ENCODE results near the gene AIRE.

AIRE gene

DNA sequence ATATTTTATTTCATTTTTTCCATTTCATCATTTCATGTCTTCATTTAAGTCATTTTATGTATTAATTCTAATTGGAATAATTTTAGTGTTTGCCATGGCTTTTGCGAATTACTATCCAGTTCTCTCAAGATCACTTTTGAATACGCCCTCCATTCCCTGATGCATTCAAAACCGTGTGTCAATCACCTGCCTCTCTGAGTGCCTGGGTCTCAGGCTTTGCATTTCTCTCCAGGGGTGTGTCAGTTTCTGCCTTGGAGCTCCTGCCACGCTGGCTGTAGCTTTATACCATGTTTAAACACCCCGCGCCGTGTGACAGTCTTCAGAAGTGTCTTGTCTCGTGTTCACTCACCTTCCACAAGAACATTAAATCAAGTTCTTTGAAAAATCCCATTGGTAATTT is 16.6 kb upstream of the AIRE start:
- H3K27me3 ChIP-seq (ENCODE audit: control insufficient read depth in 1 of 2, insufficient read depth in 1 of 2, low read length in 2 of 2) = peaks cover 0 to 39% of the 10 kb centered on the region in 2 experiments
- no peaks in the 10 kb centered on the region for H3K4me1 ChIP-seq (ENCODE audit: control insufficient read depth, insufficient read depth, low read depth, low read length)
- no peak overlapping the region for H2AFZ ChIP-seq (ENCODE audit: low read depth, low read length)
- no peaks in the 10 kb centered on the region for H3K36me3 ChIP-seq (ENCODE audit: control insufficient read depth in 1 of 2, insufficient read depth in 2 of 2, low read depth in 1 of 2, low read length in 2 of 2)
- no peak overlapping the region for H3K18ac ChIP-seq (ENCODE audit: low read depth in 1 of 2, low read length in 2 of 2)
- no peak overlapping the region for H3K27ac ChIP-seq (ENCODE audit: low read length, poor library complexity, severe bottlenecking)
- no peak overlapping the region for H4K91ac ChIP-seq (ENCODE audit: low read length)
- H2BK120ac ChIP-seq (ENCODE audit: low read depth, low read length) = no peak overlapping the region
- H3K14ac ChIP-seq (ENCODE audit: low read length in 2 of 2) = no peak overlapping the region
- no peak overlapping the region for H3K4ac ChIP-seq (ENCODE audit: low read depth in 1 of 2, low read length in 2 of 2)
- no peak overlapping the region for H4K8ac ChIP-seq (ENCODE audit: low read length)
- DNase-seq = no peak
- H2BK5ac ChIP-seq (ENCODE audit: low read depth, low read length, poor library complexity, severe bottlenecking) = no peak overlapping the region
- no peak overlapping the region for H3K9ac ChIP-seq (ENCODE audit: low read length)
- no peak overlapping the region for H3K23ac ChIP-seq (ENCODE audit: low read length in 2 of 2)
- no peak overlapping the region for H3K4me2 ChIP-seq (ENCODE audit: low read length, poor library complexity, severe bottlenecking)
- H2AK5ac ChIP-seq (ENCODE audit: low read length, severe bottlenecking) = no peak overlapping the region
- no peaks in the 10 kb centered on the region for H3K9me3 ChIP-seq (ENCODE audit: control insufficient read depth, low read length)
- no peaks in the 10 kb centered on the region for H3K79me1 ChIP-seq (replicated peaks; ENCODE audit: low read length, poor library complexity, severe bottlenecking)
- H3K4me3 ChIP-seq (ENCODE audit: insufficient read depth in 1 of 2, low read depth in 1 of 2, low read length in 2 of 2) = no peak overlapping the region
- WGBS = 58% methylated on average over 4 of the region's 8 CpGs
- no peak overlapping the region for H2BK12ac ChIP-seq (ENCODE audit: low read length in 2 of 2)
- H2BK15ac ChIP-seq (ENCODE audit: low read depth, poor library complexity, severe bottlenecking) = no peak overlapping the region

DNA sequence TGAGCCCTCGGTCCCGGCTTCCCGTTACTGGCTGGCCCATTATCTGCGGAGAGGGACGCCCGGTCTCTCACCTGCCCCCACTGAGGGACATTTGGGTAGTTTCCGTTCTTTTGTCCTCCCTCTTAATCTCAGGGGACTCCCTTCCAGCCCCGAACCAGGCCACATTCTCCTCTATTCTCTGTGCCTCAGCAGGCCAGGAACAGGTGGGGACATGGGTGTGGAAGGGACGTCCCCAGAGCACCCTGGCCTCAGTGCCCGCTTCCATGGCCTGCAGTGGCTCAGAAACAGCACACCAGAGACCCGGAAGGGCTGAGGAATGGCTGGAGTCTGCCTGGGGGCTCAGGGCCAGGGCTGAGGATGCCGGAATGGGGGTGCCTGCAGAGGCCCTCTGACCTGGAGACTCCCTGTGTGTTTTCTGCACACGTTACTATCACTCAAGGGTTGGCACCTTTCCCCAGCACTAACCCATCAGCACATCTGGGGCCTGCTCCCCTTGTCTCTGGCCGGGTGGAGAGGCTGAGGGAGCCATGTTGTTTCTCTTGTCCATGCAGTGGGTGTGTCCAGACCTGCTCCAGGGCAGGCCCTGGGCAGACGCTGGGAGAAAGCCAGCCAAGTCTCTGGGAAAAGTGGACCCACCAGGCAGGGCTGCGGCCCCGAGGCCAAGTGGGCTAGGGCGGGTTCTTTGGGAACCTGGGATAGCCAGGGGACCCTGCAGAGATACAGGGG is 14.0 kb upstream of the AIRE start:
- H3K27ac ChIP-seq (ENCODE audit: low read length, poor library complexity, severe bottlenecking) = no peak overlapping the region
- H3K14ac ChIP-seq (ENCODE audit: low read length in 2 of 2) = no peak overlapping the region
- H2BK15ac ChIP-seq (ENCODE audit: low read depth, poor library complexity, severe bottlenecking) = no peak overlapping the region
- no peak overlapping the region for H3K4ac ChIP-seq (ENCODE audit: low read depth in 1 of 2, low read length in 2 of 2)
- H3K27me3 ChIP-seq (ENCODE audit: control insufficient read depth in 1 of 2, insufficient read depth in 1 of 2, low read length in 2 of 2) = peaks cover 10 to 47% of the 10 kb centered on the region in 2 experiments
- no peak overlapping the region for H2AK5ac ChIP-seq (ENCODE audit: low read length, severe bottlenecking)
- H2BK120ac ChIP-seq (ENCODE audit: low read depth, low read length) = no peak overlapping the region
- no peak overlapping the region for H3K23ac ChIP-seq (ENCODE audit: low read length in 2 of 2)
- 80% methylated on average over 18 of the region's 18 CpGs for WGBS
- no peak overlapping the region for H3K18ac ChIP-seq (ENCODE audit: low read depth in 1 of 2, low read length in 2 of 2)
- H3K9ac ChIP-seq (ENCODE audit: low read length) = no peak overlapping the region
- no peak for DNase-seq
- no peaks in the 10 kb centered on the region for H3K9me3 ChIP-seq (ENCODE audit: control insufficient read depth, low read length)
- H4K91ac ChIP-seq (ENCODE audit: low read length) = no peak overlapping the region
- no peaks in the 10 kb centered on the region for H3K36me3 ChIP-seq (ENCODE audit: control insufficient read depth in 1 of 2, insufficient read depth in 2 of 2, low read depth in 1 of 2, low read length in 2 of 2)
- H2AFZ ChIP-seq (ENCODE audit: low read depth, low read length) = no peak overlapping the region
- no peaks in the 10 kb centered on the region for H3K79me1 ChIP-seq (replicated peaks; ENCODE audit: low read length, poor library complexity, severe bottlenecking)
- H4K8ac ChIP-seq (ENCODE audit: low read length) = no peak overlapping the region
- H3K4me1 ChIP-seq (ENCODE audit: control insufficient read depth, insufficient read depth, low read depth, low read length) = no peaks in the 10 kb centered on the region
- no peak overlapping the region for H2BK12ac ChIP-seq (ENCODE audit: low read length in 2 of 2)
- no peak overlapping the region for H3K4me2 ChIP-seq (ENCODE audit: low read length, poor library complexity, severe bottlenecking)
- no peak overlapping the region for H2BK5ac ChIP-seq (ENCODE audit: low read depth, low read length, poor library complexity, severe bottlenecking)
- H3K4me3 ChIP-seq (ENCODE audit: insufficient read depth in 1 of 2, low read depth in 1 of 2, low read length in 2 of 2) = no peak overlapping the region

DNA sequence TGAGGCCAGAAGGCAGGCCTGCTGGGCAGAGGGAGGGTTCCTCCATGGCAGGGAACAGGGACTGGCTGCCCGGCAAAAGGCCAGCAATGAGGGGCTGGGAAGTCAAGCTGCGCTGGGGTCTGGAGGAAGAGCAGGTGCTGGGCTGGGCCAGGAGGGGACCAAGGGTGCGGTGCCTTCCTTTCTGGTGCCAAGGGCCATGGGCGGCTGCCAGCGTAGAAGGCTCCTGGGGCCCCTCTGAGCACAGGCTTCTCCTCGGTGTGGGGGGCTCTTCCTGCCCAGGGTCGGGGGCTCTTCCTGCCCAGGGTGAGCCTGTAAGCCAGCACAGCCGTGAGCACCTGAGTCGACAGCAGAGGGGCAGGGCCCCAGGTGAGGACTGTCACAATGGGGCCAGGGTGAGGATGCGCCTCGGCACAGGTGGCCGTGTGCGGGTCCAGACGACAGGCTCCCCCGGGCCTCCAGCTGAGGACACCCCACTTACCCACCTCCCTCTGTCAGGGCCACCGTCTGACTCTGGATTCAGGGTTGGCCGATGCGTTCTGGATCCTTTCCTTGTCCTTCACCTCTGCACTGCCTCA is 13.3 kb upstream of the AIRE start:
- no peak for DNase-seq
- H3K4me3 ChIP-seq (ENCODE audit: insufficient read depth in 1 of 2, low read depth in 1 of 2, low read length in 2 of 2) = no peak overlapping the region
- no peaks in the 10 kb centered on the region for H3K9me3 ChIP-seq (ENCODE audit: control insufficient read depth, low read length)
- no peak overlapping the region for H2AFZ ChIP-seq (ENCODE audit: low read depth, low read length)
- H3K27ac ChIP-seq (ENCODE audit: low read length, poor library complexity, severe bottlenecking) = no peak overlapping the region
- no peak overlapping the region for H4K8ac ChIP-seq (ENCODE audit: low read length)
- H3K14ac ChIP-seq (ENCODE audit: low read length in 2 of 2) = no peak overlapping the region
- H2AK5ac ChIP-seq (ENCODE audit: low read length, severe bottlenecking) = no peak overlapping the region
- H3K9ac ChIP-seq (ENCODE audit: low read length) = no peak overlapping the region
- H3K4ac ChIP-seq (ENCODE audit: low read depth in 1 of 2, low read length in 2 of 2) = no peak overlapping the region
- no peak overlapping the region for H3K4me2 ChIP-seq (ENCODE audit: low read length, poor library complexity, severe bottlenecking)
- 92% methylated on average over 18 of the region's 18 CpGs for WGBS
- H3K36me3 ChIP-seq (ENCODE audit: control insufficient read depth in 1 of 2, insufficient read depth in 2 of 2, low read depth in 1 of 2, low read length in 2 of 2) = no peaks in the 10 kb centered on the region
- H2BK120ac ChIP-seq (ENCODE audit: low read depth, low read length) = no peak overlapping the region
- H2BK12ac ChIP-seq (ENCODE audit: low read length in 2 of 2) = no peak overlapping the region
- no peak overlapping the region for H3K18ac ChIP-seq (ENCODE audit: low read depth in 1 of 2, low read length in 2 of 2)
- H3K4me1 ChIP-seq (ENCODE audit: control insufficient read depth, insufficient read depth, low read depth, low read length) = no peaks in the 10 kb centered on the region
- H3K27me3 ChIP-seq (ENCODE audit: control insufficient read depth in 1 of 2, insufficient read depth in 1 of 2, low read length in 2 of 2) = peaks cover 10 to 41% of the 10 kb centered on the region in 2 experiments
- H2BK5ac ChIP-seq (ENCODE audit: low read depth, low read length, poor library complexity, severe bottlenecking) = no peak overlapping the region
- H3K23ac ChIP-seq (ENCODE audit: low read length in 2 of 2) = no peak overlapping the region
- H2BK15ac ChIP-seq (ENCODE audit: low read depth, poor library complexity, severe bottlenecking) = no peak overlapping the region
- H3K79me1 ChIP-seq (replicated peaks; ENCODE audit: low read length, poor library complexity, severe bottlenecking) = no peaks in the 10 kb centered on the region
- H4K91ac ChIP-seq (ENCODE audit: low read length) = no peak overlapping the region

DNA sequence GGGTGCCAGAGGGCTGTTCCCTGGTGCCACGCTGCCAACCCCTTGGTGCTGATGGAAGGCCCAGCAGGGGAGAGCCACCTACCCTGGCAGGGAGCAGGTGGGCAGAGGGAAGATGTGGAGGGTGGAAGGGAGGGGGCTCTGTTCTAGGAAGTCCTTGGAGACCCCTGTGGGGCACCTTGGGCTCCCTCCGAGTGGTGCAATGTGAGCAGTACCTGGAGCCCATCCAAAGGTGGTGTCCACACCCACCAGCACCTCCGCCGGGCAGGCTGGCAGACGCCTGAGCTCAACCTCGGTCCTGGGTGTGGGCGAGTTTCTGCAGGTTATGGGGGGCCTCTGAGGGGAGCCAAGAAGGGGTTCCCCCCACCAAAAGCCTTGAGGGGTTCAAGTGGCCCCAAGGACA is 12.6 kb upstream of the AIRE start:
- Histone ChIP-seq H3K18ac (ENCODE audit: low read depth in 1 of 2, low read length in 2 of 2) (no peak overlapping the region), H3K4me1 (ENCODE audit: control insufficient read depth, insufficient read depth, low read depth, low read length) (no peaks in the 10 kb centered on the region), H3K27ac (ENCODE audit: low read length, poor library complexity, severe bottlenecking) (no peak overlapping the region), H3K23ac (ENCODE audit: low read length in 2 of 2) (no peak overlapping the region), H3K4ac (ENCODE audit: low read depth in 1 of 2, low read length in 2 of 2) (no peak overlapping the region), H3K9ac (ENCODE audit: low read length) (no peak overlapping the region), H3K4me2 (ENCODE audit: low read length, poor library complexity, severe bottlenecking) (no peak overlapping the region), H3K9me3 (ENCODE audit: control insufficient read depth, low read length) (no peaks in the 10 kb centered on the region), H3K14ac (ENCODE audit: low read length in 2 of 2) (no peak overlapping the region), H3K79me1 (replicated peaks; ENCODE audit: low read length, poor library complexity, severe bottlenecking) (no peaks in the 10 kb centered on the region), H2BK15ac (ENCODE audit: low read depth, poor library complexity, severe bottlenecking) (no peak overlapping the region), H2BK120ac (ENCODE audit: low read depth, low read length) (no peak overlapping the region), H4K8ac (ENCODE audit: low read length) (no peak overlapping the region), H3K4me3 (ENCODE audit: insufficient read depth in 1 of 2, low read depth in 1 of 2, low read length in 2 of 2) (no peak overlapping the region), H2AFZ (ENCODE audit: low read depth, low read length) (no peak overlapping the region), H3K36me3 (ENCODE audit: control insufficient read depth in 1 of 2, insufficient read depth in 2 of 2, low read depth in 1 of 2, low read length in 2 of 2) (no peaks in the 10 kb centered on the region), H3K27me3 (ENCODE audit: control insufficient read depth in 1 of 2, insufficient read depth in 1 of 2, low read length in 2 of 2) (peaks cover 10 to 38% of the 10 kb centered on the region in 2 experiments), H2AK5ac (ENCODE audit: low read length, severe bottlenecking) (no peak overlapping the region), H2BK5ac (ENCODE audit: low read depth, low read length, poor library complexity, severe bottlenecking) (no peak overlapping the region), H2BK12ac (ENCODE audit: low read length in 2 of 2) (no peak overlapping the region), H4K91ac (ENCODE audit: low read length) (no peak overlapping the region)
- no peak for DNase-seq
- WGBS = 82% methylated on average over 7 of the region's 7 CpGs

Measured in mesenchymal stem cell (in vitro differentiated cells and primary cell).